Glutamatergic neuron (in vitro differentiated cells): Measurements from ENCODE around the gene CRYBB1. TPM values are rescaled to one million over a fixed set of nuclear protein-coding genes. Genes with fewer than 3 reads are reported as not detected.

Experiments used
- DNase-seq: peaks from one replicate; pipeline ENCODE4 v3.0.0; 2022
- H3K27ac Mint-ChIP-seq: one replicate; pipeline ENCODE4 v1.8.0; 2020; ENCODE audit warnings: mild to moderate bottlenecking, mixed read lengths, inconsistent platforms; ENCODE audit not compliant: unreplicated experiment
- H3K27me3 Mint-ChIP-seq: one replicate; pipeline ENCODE4 v1.8.0; 2020; ENCODE audit warnings: mild to moderate bottlenecking, moderate library complexity, mixed read lengths, inconsistent platforms; ENCODE audit not compliant: unreplicated experiment
- H3K36me3 Mint-ChIP-seq: one replicate; pipeline ENCODE4 v1.8.0; 2020; ENCODE audit warnings: mild to moderate bottlenecking, mixed read lengths, inconsistent platforms; ENCODE audit not compliant: unreplicated experiment
- H3K4me1 Mint-ChIP-seq: one replicate; pipeline ENCODE4 v1.8.0; 2020; ENCODE audit warnings: mild to moderate bottlenecking, low read depth, mixed read lengths, inconsistent platforms; ENCODE audit not compliant: unreplicated experiment
- H3K4me3 Mint-ChIP-seq: one replicate; pipeline ENCODE4 v1.8.0; 2020; ENCODE audit warnings: mild to moderate bottlenecking, mixed read lengths, inconsistent platforms; ENCODE audit not compliant: unreplicated experiment
- H3K9me3 Mint-ChIP-seq: one replicate; pipeline ENCODE4 v1.8.0; 2020; ENCODE audit warnings: mild to moderate bottlenecking, moderate library complexity, mixed read lengths, inconsistent platforms; ENCODE audit not compliant: unreplicated experiment
- total RNA-seq: library from RNA; stranded (reverse); fragmentation: NEBNext Ultra II Directional; extraction: Animal tissue kit (Norgen Biotek cat#: 25700); gene quantifications from one replicate; pipeline ENCODE4 v1.2.1, GENCODE V29; 2021; ENCODE audit not compliant: unreplicated experiment
- TF ChIP-seq, protein P1 (sequence below): fragments of 200-600 bp; sonication (generic); IDR thresholded peaks from one replicate; pipeline ENCODE4 v1.5.0; 2021; ENCODE audit not compliant: partially characterized antibody, unreplicated experiment

CRYBB1 gene
- total RNA-seq, 1 donor from 2014 or later, result not detected

GRCh38 chr22:26554956-26555355, 62.9 kb downstream of the CRYBB1 start:
- no peaks in the 10 kb centered on the region for H3K9me3 Mint-ChIP-seq
- DNase-seq, result no peak
- TF ChIP-seq, protein P1, sequence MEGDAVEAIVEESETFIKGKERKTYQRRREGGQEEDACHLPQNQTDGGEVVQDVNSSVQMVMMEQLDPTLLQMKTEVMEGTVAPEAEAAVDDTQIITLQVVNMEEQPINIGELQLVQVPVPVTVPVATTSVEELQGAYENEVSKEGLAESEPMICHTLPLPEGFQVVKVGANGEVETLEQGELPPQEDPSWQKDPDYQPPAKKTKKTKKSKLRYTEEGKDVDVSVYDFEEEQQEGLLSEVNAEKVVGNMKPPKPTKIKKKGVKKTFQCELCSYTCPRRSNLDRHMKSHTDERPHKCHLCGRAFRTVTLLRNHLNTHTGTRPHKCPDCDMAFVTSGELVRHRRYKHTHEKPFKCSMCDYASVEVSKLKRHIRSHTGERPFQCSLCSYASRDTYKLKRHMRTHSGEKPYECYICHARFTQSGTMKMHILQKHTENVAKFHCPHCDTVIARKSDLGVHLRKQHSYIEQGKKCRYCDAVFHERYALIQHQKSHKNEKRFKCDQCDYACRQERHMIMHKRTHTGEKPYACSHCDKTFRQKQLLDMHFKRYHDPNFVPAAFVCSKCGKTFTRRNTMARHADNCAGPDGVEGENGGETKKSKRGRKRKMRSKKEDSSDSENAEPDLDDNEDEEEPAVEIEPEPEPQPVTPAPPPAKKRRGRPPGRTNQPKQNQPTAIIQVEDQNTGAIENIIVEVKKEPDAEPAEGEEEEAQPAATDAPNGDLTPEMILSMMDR, result no peak
- no peaks in the 10 kb centered on the region for H3K27me3 Mint-ChIP-seq
- H3K4me1 Mint-ChIP-seq, result peaks cover 9% of the 10 kb centered on the region
- no peak overlapping the region for H3K4me3 Mint-ChIP-seq
- no peaks in the 10 kb centered on the region for H3K36me3 Mint-ChIP-seq
- no peak overlapping the region for H3K27ac Mint-ChIP-seq

DNA sequence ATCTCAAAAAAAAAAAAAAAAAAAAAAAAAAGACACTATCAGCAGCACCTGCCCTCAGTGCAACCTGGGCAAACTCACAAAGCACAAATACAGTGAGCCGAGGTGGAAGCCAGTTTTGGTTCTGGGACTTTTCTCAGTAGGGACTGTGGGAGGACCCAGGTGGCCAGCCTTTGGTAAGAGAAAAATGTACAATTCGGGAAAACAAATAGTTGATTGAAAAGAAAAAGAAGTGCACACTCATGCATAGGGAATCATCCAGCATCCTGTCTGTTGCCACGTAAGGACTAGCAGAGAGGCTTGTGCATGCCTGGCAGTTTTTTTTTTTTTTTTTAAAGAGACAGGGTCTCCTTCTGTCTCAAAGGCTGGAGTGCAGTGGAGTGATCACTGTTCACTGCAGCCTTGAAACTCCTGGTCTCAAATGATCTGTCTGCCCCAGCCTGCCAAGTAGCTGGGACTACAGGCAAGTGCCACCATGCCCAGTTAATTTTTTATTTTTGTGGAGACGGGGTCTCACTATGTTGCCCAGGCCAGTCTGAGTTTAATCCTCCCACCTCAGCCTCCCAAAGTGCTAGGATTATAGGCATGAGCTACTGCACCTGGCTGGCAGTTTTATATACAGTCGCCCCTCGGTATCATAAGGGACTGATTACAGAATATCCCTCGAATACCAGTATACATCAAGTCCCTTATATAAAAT, 64.6 kb downstream of the CRYBB1 start:
- DNase-seq, result no peak
- no peaks in the 10 kb centered on the region for H3K9me3 Mint-ChIP-seq
- H3K4me1 Mint-ChIP-seq, result peaks cover under 1% of the 10 kb centered on the region
- no peaks in the 10 kb centered on the region for H3K36me3 Mint-ChIP-seq
- no peak overlapping the region for H3K4me3 Mint-ChIP-seq
- TF ChIP-seq, protein P1, result no peak
- no peaks in the 10 kb centered on the region for H3K27me3 Mint-ChIP-seq
- H3K27ac Mint-ChIP-seq, result no peak overlapping the region

DNA sequence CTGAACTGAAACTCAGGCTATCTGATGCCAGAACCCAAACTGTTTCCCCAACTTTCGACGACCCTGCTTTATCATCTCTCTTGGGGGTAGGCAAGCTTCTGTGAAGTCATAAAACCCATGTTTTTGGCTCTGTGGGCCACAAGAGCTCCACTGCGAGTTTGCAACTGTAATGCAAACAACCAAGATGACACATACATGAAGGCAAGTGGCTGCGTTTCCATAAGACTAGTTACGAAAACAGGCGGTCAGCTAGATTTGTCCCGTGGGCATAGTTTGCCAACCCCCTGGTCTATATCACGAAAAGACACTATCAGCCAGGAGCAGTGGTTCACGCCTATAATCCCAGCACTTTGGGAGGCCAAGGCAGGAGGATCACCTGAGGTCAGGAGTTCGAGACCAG, 65.4 kb downstream of the CRYBB1 start:
- Mint-ChIP-seq H3K4me1 (no peaks in the 10 kb centered on the region), H3K27ac (no peak overlapping the region)

DNA sequence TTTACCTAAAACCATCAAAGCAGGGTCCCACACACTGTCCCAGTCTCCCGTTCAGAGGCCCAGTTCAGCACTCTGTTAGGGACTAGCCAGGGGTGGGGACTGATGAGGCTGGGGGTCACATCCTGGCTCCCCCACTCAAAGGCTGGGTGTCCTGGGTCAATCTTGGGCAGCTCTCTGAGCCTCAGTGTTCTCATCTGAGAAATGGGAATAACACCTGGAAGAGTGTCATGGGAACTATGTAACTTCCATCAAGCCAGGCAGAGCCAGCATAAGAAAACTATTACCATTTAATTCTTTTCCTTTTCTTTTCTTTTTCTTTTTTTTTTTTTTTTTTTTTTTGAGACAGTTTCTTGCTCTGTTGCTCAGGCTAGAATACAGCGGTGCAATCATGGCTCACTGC, 66.3 kb downstream of the CRYBB1 start:
- no peak overlapping the region for H3K4me3 Mint-ChIP-seq
- TF ChIP-seq, protein P1, result no peak
- H3K27ac Mint-ChIP-seq, result no peak overlapping the region
- H3K9me3 Mint-ChIP-seq, result no peaks in the 10 kb centered on the region
- H3K4me1 Mint-ChIP-seq, result no peaks in the 10 kb centered on the region
- H3K36me3 Mint-ChIP-seq, result no peaks in the 10 kb centered on the region
- DNase-seq, result no peak
- no peaks in the 10 kb centered on the region for H3K27me3 Mint-ChIP-seq

More for the DNA sequence above, 65.4 kb downstream of the CRYBB1 start:
- Mint-ChIP-seq H3K27me3 (no peaks in the 10 kb centered on the region), H3K4me3 (no peak overlapping the region), H3K9me3 (no peaks in the 10 kb centered on the region), H3K36me3 (no peaks in the 10 kb centered on the region)
- DNase-seq, result no peak
- TF ChIP-seq, protein P1, result no peak

- TF ChIP-seq, protein P1, result no peak
- Mint-ChIP-seq H3K27ac (no peak overlapping the region), H3K4me3 (no peak overlapping the region), H3K36me3 (no peaks in the 10 kb centered on the region), H3K4me1 (no peaks in the 10 kb centered on the region), H3K27me3 (no peaks in the 10 kb centered on the region), H3K9me3 (no peaks in the 10 kb centered on the region)
- no peak for DNase-seq
Observed at GRCh38 chr22:26550498-26551033, 67.3 kb downstream of the CRYBB1 start.
